ENCODE data around the gene HNRNPK. TPM values are rescaled to one million over a fixed set of nuclear protein-coding genes. Genes with fewer than 3 reads are reported as not detected.
A peak's percentile ranks its signal among the peaks of the same experiment; 100 is the strongest.

Gene HNRNPK
- total and polyA plus RNA-seq, 2 of the 13 experiments (the other 11 are each of a cell fraction or from before 2014, with no cell fraction given): 321 to 712 TPM

GRCh38 chr9:83937861-83938455, 42.1 kb downstream of the HNRNPK start (continued):
- TF ChIP-seq HBP1 (CRISPR knock-in tag; IDR thresholded peaks at IDR 0.05; ENCODE audit: low read depth) (no peak), MZF1 (CRISPR knock-in tag; IDR thresholded peaks at IDR 0.05; ENCODE audit: borderline replicate concordance) (no peak), ZFP41 (CRISPR knock-in tag; IDR thresholded peaks at IDR 0.05; ENCODE audit: borderline replicate concordance) (no peak), ZBTB14 (CRISPR knock-in tag; IDR thresholded peaks at IDR 0.05) (no peak), CREB1 (IDR thresholded peaks at IDR 0.05) (no peak), CREB1 (CRISPR knock-in tag; IDR thresholded peaks at IDR 0.05) (0 out of 2 replicates have a peak, but pooled peaks have one; percentile 20), ZNF564 (CRISPR knock-in tag; IDR thresholded peaks at IDR 0.05) (no peak), ZNF569 (CRISPR knock-in tag; IDR thresholded peaks at IDR 0.05; ENCODE audit: borderline replicate concordance) (no peak), ZNF3 (CRISPR knock-in tag; IDR thresholded peaks at IDR 0.05) (no peak), ZNF235 (CRISPR knock-in tag; IDR thresholded peaks at IDR 0.05; ENCODE audit: borderline replicate concordance) (no peak), CEBPG (CRISPR knock-in tag; IDR thresholded peaks at IDR 0.05) (0 out of 2 replicates have a peak, but pooled peaks have one; percentile 3), SP5 (CRISPR knock-in tag; IDR thresholded peaks at IDR 0.05; ENCODE audit: borderline replicate concordance, low read depth) (0 out of 2 replicates have a peak, but pooled peaks have one; percentile 10), ZNF839 (CRISPR knock-in tag; IDR thresholded peaks at IDR 0.05; ENCODE audit: borderline replicate concordance) (no peak), STAG1 (CRISPR knock-in tag; IDR thresholded peaks at IDR 0.05) (peak; percentile 85), EZH2 (conservative IDR thresholded peaks at IDR 0.05; ENCODE audit: low read depth, low read length) (no peak), REL (CRISPR knock-in tag; conservative IDR thresholded peaks at IDR 0.05) (no peak), ZNF234 (CRISPR knock-in tag; conservative IDR thresholded peaks at IDR 0.05) (no peak)
- TF ChIP-seq, protein P1, sequence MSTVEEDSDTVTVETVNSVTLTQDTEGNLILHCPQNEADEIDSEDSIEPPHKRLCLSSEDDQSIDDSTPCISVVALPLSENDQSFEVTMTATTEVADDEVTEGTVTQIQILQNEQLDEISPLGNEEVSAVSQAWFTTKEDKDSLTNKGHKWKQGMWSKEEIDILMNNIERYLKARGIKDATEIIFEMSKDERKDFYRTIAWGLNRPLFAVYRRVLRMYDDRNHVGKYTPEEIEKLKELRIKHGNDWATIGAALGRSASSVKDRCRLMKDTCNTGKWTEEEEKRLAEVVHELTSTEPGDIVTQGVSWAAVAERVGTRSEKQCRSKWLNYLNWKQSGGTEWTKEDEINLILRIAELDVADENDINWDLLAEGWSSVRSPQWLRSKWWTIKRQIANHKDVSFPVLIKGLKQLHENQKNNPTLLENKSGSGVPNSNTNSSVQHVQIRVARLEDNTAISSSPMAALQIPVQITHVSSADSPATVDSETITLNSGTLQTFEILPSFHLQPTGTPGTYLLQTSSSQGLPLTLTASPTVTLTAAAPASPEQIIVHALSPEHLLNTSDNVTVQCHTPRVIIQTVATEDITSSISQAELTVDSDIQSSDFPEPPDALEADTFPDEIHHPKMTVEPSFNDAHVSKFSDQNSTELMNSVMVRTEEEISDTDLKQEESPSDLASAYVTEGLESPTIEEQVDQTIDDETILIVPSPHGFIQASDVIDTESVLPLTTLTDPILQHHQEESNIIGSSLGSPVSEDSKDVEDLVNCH (CRISPR knock-in tag; IDR thresholded peaks at IDR 0.05): no peak
- TF ChIP-seq, protein P2, sequence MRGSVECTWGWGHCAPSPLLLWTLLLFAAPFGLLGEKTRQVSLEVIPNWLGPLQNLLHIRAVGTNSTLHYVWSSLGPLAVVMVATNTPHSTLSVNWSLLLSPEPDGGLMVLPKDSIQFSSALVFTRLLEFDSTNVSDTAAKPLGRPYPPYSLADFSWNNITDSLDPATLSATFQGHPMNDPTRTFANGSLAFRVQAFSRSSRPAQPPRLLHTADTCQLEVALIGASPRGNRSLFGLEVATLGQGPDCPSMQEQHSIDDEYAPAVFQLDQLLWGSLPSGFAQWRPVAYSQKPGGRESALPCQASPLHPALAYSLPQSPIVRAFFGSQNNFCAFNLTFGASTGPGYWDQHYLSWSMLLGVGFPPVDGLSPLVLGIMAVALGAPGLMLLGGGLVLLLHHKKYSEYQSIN (CRISPR knock-in tag; IDR thresholded peaks at IDR 0.05; ENCODE audit: borderline replicate concordance): no peak
- TF ChIP-seq, protein P3, sequence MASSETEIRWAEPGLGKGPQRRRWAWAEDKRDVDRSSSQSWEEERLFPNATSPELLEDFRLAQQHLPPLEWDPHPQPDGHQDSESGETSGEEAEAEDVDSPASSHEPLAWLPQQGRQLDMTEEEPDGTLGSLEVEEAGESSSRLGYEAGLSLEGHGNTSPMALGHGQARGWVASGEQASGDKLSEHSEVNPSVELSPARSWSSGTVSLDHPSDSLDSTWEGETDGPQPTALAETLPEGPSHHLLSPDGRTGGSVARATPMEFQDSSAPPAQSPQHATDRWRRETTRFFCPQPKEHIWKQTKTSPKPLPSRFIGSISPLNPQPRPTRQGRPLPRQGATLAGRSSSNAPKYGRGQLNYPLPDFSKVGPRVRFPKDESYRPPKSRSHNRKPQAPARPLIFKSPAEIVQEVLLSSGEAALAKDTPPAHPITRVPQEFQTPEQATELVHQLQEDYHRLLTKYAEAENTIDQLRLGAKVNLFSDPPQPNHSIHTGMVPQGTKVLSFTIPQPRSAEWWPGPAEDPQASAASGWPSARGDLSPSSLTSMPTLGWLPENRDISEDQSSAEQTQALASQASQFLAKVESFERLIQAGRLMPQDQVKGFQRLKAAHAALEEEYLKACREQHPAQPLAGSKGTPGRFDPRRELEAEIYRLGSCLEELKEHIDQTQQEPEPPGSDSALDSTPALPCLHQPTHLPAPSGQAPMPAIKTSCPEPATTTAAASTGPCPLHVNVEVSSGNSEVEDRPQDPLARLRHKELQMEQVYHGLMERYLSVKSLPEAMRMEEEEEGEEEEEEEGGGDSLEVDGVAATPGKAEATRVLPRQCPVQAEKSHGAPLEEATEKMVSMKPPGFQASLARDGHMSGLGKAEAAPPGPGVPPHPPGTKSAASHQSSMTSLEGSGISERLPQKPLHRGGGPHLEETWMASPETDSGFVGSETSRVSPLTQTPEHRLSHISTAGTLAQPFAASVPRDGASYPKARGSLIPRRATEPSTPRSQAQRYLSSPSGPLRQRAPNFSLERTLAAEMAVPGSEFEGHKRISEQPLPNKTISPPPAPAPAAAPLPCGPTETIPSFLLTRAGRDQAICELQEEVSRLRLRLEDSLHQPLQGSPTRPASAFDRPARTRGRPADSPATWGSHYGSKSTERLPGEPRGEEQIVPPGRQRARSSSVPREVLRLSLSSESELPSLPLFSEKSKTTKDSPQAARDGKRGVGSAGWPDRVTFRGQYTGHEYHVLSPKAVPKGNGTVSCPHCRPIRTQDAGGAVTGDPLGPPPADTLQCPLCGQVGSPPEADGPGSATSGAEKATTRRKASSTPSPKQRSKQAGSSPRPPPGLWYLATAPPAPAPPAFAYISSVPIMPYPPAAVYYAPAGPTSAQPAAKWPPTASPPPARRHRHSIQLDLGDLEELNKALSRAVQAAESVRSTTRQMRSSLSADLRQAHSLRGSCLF (CRISPR knock-in tag; IDR thresholded peaks at IDR 0.05; ENCODE audit: borderline replicate concordance): no peak

Data from HepG2 (cell line).